GM18867 (cell line): ENCODE measurements around the gene FUNDC1.

Experiments used
- ATAC-seq: cut with Tn5 transposase; IDR thresholded peaks from one replicate; pipeline ENCODE4 v1.9.1; 2021; ENCODE audit warnings: mild to moderate bottlenecking, moderate library complexity; ENCODE audit not compliant: unreplicated experiment

The FUNDC1 gene

GRCh38 chrX:44482575-44482974 lies 60.1 kb downstream of the FUNDC1 start:
- no peak for ATAC-seq

GRCh38 chrX:44480591-44480990 lies 62.1 kb downstream of the FUNDC1 start:
- no peak for ATAC-seq

- no peak for ATAC-seq
Measured at GRCh38 chrX:44474410-44474809, 68.2 kb downstream of the FUNDC1 start.
